ENCODE results near the gene PLXNA1.

Gene PLXNA1

GRCh38 chr3:126997455-126998038, 14.6 kb downstream of the PLXNA1 start:
- no peak for TF ChIP-seq CTCF (conservative IDR thresholded peaks at IDR 0.05; ENCODE audit: low read length)
- no peak overlapping the region for H3K4me3 ChIP-seq (ENCODE audit: low read length)
- no peak for DNase-seq (ENCODE audit: low read depth)

DNA sequence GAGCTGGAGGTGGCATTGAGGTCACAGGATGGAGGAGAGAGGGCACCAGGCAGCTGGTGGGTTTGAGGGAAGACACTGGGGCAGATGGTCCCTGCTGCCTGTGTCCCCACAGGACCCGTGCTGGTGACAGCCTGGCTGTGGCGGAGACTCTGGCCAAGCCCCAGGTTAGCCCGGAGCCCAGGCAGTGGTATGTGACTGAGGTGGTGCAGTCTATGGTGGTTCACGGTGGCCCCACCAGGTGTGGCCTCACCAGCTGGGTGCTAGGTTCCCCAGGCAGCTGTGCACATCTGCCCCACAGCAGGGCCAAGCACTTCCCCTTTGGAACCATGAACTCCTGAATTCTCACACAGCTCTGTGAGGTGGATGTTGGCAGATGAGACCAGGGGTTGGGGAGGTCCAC, 15.4 kb downstream of the PLXNA1 start:
- no peak overlapping the region for H3K4me3 ChIP-seq (ENCODE audit: low read length)
- no peak for DNase-seq (ENCODE audit: low read depth)
- no peak for TF ChIP-seq CTCF (conservative IDR thresholded peaks at IDR 0.05; ENCODE audit: low read length)

DNA sequence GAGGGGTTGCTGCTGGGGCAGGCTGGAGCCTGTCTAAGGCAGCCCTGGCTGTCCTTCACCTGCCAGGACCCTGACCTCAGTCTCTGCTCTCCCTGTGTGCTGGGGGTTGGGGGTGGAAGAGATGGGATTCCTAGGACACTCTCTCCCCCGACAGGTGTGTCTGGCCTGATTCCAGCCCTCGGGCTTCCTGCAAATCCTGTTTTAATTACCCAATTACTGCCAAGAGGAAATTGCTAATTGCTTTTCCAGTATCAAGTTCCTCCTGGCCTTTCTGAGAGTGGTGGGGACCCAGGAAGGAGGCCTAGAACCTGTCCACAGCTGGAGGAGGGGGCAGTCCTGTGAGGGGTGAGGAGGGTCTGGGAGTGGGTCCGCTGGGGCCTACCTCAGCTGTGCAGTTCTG, 15.8 kb downstream of the PLXNA1 start:
- H3K4me3 ChIP-seq (ENCODE audit: low read length): no peak overlapping the region
- TF ChIP-seq CTCF (conservative IDR thresholded peaks at IDR 0.05; ENCODE audit: low read length): no peak
- DNase-seq (ENCODE audit: low read depth): no peak

GRCh38 chr3:126999383-126999782, 16.5 kb downstream of the PLXNA1 start:
- H3K4me3 ChIP-seq (ENCODE audit: low read length): no peak overlapping the region
- DNase-seq (ENCODE audit: low read depth): no peak
- no peak for TF ChIP-seq CTCF (conservative IDR thresholded peaks at IDR 0.05; ENCODE audit: low read length)

DNA sequence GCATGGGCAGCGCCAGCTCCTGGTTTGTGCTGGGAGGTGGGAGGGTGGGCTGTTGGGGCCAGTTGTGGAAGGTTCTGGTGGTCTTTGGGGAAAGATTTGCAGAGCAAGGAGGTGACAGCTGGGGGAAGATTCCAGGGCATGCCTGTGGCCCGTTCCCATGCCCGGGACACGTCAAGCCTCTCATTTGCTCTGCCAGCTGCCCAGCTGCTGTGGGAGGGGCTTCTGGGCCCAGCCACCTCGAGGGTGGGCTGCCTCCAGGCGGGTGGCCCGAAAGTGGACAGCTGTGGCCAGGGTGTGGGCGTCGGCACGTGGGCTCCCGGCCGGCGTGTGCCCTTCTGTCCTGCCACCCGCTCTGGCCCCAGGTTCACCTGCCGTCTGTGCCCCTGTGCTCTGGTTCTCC, 17.2 kb downstream of the PLXNA1 start:
- no peak for TF ChIP-seq CTCF (conservative IDR thresholded peaks at IDR 0.05; ENCODE audit: low read length)
- no peak overlapping the region for H3K4me3 ChIP-seq (ENCODE audit: low read length)
- peak; percentile 24 for DNase-seq (ENCODE audit: low read depth)

GRCh38 chr3:127000761-127001160, 17.8 kb downstream of the PLXNA1 start:
- H3K4me3 ChIP-seq (ENCODE audit: low read length): no peak overlapping the region
- DNase-seq (ENCODE audit: low read depth): no peak
- no peak for TF ChIP-seq CTCF (conservative IDR thresholded peaks at IDR 0.05; ENCODE audit: low read length)

- peak overlapping the region; percentile 27 for H3K4me3 ChIP-seq (ENCODE audit: low read length)
- DNase-seq (ENCODE audit: low read depth): no peak
- no peak; the same call in 1 of the 2 replicates for TF ChIP-seq CTCF (conservative IDR thresholded peaks at IDR 0.05; ENCODE audit: low read length)
Measured at GRCh38 chr3:127001486-127002194, 18.7 kb downstream of the PLXNA1 start.
